H1 (cell line): Measurements from ENCODE around the gene TMPRSS4. TPM values are rescaled to one million over a fixed set of nuclear protein-coding genes. Genes with fewer than 3 reads are reported as not detected.

Experiments used
- CTCF ChIA-PET: fragments of 300-600 bp; sonication (Branson Sonifier 250); formaldehyde crosslinking; loops from one replicate; lab custom pipeline; 2021; ENCODE audit not compliant: partially characterized antibody; lab: Charles Lee
- POLR2A ChIA-PET: fragments of 300-600 bp; sonication (Branson Sonifier 250); formaldehyde crosslinking; loops from one replicate; lab custom pipeline; 2021; ENCODE audit warnings: inconsistent platforms; ENCODE audit not compliant: partially characterized antibody; lab: Charles Lee
- DNase-seq, 2 experiments: peaks; one replicate each; pipeline versions ENCODE4 v3.0.0 to v3.0.0-alpha.2; 2010 to 2022; ENCODE audit warnings: low spot score in 2 of 2, low read depth in 1 of 2, mixed read lengths in 1 of 2
- FAIRE-seq: peaks from 2 replicates; lab custom pipeline; 2011; peaks lifted over from hg19 to GRCh38; lab: Jason Lieb, UNC
- H2AFZ ChIP-seq: 2 replicates; pipeline ENCODE4 v1.8.1; 2012; ENCODE audit warnings: low read length, inconsistent platforms
- H2AK5ac ChIP-seq: 2 replicates; pipeline ENCODE4 v1.6.1; 2013; ENCODE audit warnings: low read depth, low read length
- H2BK120ac ChIP-seq: replicated peaks from 2 replicates; pipeline ENCODE3; 2013; ENCODE audit warnings: low read depth, low read length, inconsistent platforms
- H2BK12ac ChIP-seq: 2 replicates; pipeline ENCODE4 v1.6.1; 2013; ENCODE audit warnings: low read depth, low read length
- H2BK15ac ChIP-seq: 2 replicates; pipeline ENCODE4 v1.6.1; 2013; ENCODE audit warnings: low read length
- H2BK20ac ChIP-seq: 2 replicates; pipeline ENCODE4 v1.6.1; 2013; ENCODE audit warnings: low read length
- H2BK5ac ChIP-seq: 2 replicates; pipeline ENCODE4 v1.6.1; 2013; ENCODE audit warnings: low read depth, low read length
- H3K14ac ChIP-seq: 2 replicates; pipeline ENCODE4 v1.6.1; 2013; ENCODE audit warnings: inconsistent platforms; ENCODE audit not compliant: insufficient read length
- H3K18ac ChIP-seq: 2 replicates; pipeline ENCODE4 v1.6.1; 2013; ENCODE audit warnings: low read length; ENCODE audit errors: extremely low read depth
- H3K23ac ChIP-seq: 2 replicates; pipeline ENCODE4 v1.6.1; 2013; ENCODE audit warnings: inconsistent platforms; ENCODE audit not compliant: insufficient read length
- H3K23me2 ChIP-seq: 2 replicates; pipeline ENCODE4 v1.6.1; 2013; ENCODE audit warnings: low read depth, low read length
- H3K27ac ChIP-seq: 2 replicates; pipeline ENCODE4 v1.6.1; 2011; ENCODE audit warnings: low read depth, low read length, inconsistent platforms
- H3K27me3 ChIP-seq, 4 experiments: replicated peaks in 1 of 4; 1 replicate in 1 of 4; 2 replicates in 3 of 4; pipeline versions ENCODE4 v1.6.1 to v1.8.1; 2011 to 2013; ENCODE audit warnings: low read length in 3 of 4, mild to moderate bottlenecking in 3 of 4, inconsistent platforms in 2 of 4, mixed read lengths in 2 of 4, moderate library complexity in 1 of 4; ENCODE audit not compliant: control insufficient read depth in 3 of 4, insufficient read depth in 3 of 4; ENCODE audit errors: extremely low read depth in 1 of 4
- H3K36me3 ChIP-seq, 4 experiments: 2 replicates each; pipeline versions ENCODE4 v1.6.1 to v1.8.1; 2011 to 2013; ENCODE audit warnings: mild to moderate bottlenecking in 4 of 4, low read length in 3 of 4, moderate library complexity in 2 of 4, control low read depth in 1 of 4, inconsistent platforms in 1 of 4; ENCODE audit not compliant: insufficient read depth in 4 of 4, control insufficient read depth in 2 of 4
- H3K4ac ChIP-seq: replicated peaks from 2 replicates; pipeline ENCODE3; 2013; ENCODE audit warnings: low read length, low read depth, mixed read lengths, inconsistent platforms; ENCODE audit not compliant: insufficient read length
- H3K4me1 ChIP-seq, 4 experiments: replicated peaks in 1 of 4; 1 replicate in 1 of 4; 2 replicates in 3 of 4; pipeline versions ENCODE4 v1.6.1 to v1.8.1; 2011 to 2013; ENCODE audit warnings: low read length in 3 of 4, inconsistent platforms in 2 of 4, mixed read lengths in 1 of 4; ENCODE audit not compliant: insufficient read depth in 4 of 4, control insufficient read depth in 3 of 4
- H3K4me2 ChIP-seq, 2 experiments: 2 replicates each; pipeline versions ENCODE4 v1.6.1 to v1.8.1; 2011 to 2013; ENCODE audit warnings: low read depth in 2 of 2, low read length in 2 of 2, control low read depth in 1 of 2, inconsistent platforms in 1 of 2, mild to moderate bottlenecking in 1 of 2; ENCODE audit not compliant: insufficient read depth in 1 of 2
- H3K4me3 ChIP-seq, 4 experiments: fragments of 200-600, 300-600 bp in 1 of 4; sonication (generic), shearing (Covaris generic), sonication (Bioruptor Twin) in 1 of 4; 2 replicates each; pipeline versions ENCODE4 v1.5.1 to v1.8.1; 2011 to 2016; ENCODE audit warnings: low read length in 4 of 4, low read depth in 3 of 4, control low read depth in 2 of 4, inconsistent platforms in 2 of 4, mild to moderate bottlenecking in 2 of 4, mixed read lengths in 1 of 4, moderate library complexity in 1 of 4; ENCODE audit not compliant: insufficient read depth in 2 of 4; ENCODE audit errors: extremely low read depth in 1 of 4
- H3K56ac ChIP-seq: replicated peaks from 2 replicates; pipeline ENCODE3; 2013; ENCODE audit warnings: low read depth, mild to moderate bottlenecking, mixed read lengths, low read length, inconsistent platforms; ENCODE audit not compliant: insufficient read length
- H3K79me1 ChIP-seq: 2 replicates; pipeline ENCODE4 v1.6.1; 2013; ENCODE audit warnings: low read depth, low read length, control low read depth
- H3K79me2 ChIP-seq, 2 experiments: 2 replicates each; pipeline versions ENCODE4 v1.6.1 to v1.8.1; 2012 to 2013; ENCODE audit warnings: low read length in 2 of 2, mild to moderate bottlenecking in 2 of 2, inconsistent platforms in 1 of 2; ENCODE audit not compliant: insufficient read depth in 2 of 2, control insufficient read depth in 1 of 2
- H3K9ac ChIP-seq, 4 experiments: replicated peaks in 1 of 4; 1 replicate in 1 of 4; 2 replicates in 3 of 4; pipeline versions ENCODE4 v1.6.1 to v1.8.1; 2011 to 2013; ENCODE audit warnings: low read depth in 3 of 4, low read length in 3 of 4, control low read depth in 2 of 4, mild to moderate bottlenecking in 2 of 4, moderate library complexity in 2 of 4, inconsistent platforms in 1 of 4; ENCODE audit errors: extremely low read depth in 1 of 4
- H3K9me3 ChIP-seq, 2 experiments: 2 replicates each; pipeline versions ENCODE4 v1.6.1 to v1.8.1; 2012 to 2013; ENCODE audit warnings: mild to moderate bottlenecking in 2 of 2, moderate library complexity in 2 of 2, control low read depth in 1 of 2, inconsistent platforms in 1 of 2, low read depth in 1 of 2, low read length in 1 of 2, mixed read lengths in 1 of 2; ENCODE audit not compliant: insufficient read depth in 2 of 2
- H4K20me1 ChIP-seq, 2 experiments: replicated peaks in 1 of 2; 2 replicates each; pipeline versions ENCODE3 to v1.8.1; 2011 to 2013; ENCODE audit warnings: inconsistent platforms in 2 of 2, low read length in 2 of 2, mild to moderate bottlenecking in 1 of 2; ENCODE audit not compliant: insufficient read depth in 2 of 2, control insufficient read depth in 1 of 2
- H4K5ac ChIP-seq: 2 replicates; pipeline ENCODE4 v1.6.1; 2013; ENCODE audit warnings: low read length, low read depth, mixed read lengths, inconsistent platforms; ENCODE audit not compliant: insufficient read length
- H4K8ac ChIP-seq: 2 replicates; pipeline ENCODE4 v1.8.0; 2013; ENCODE audit warnings: mild to moderate bottlenecking, moderate library complexity, low read length, inconsistent platforms; ENCODE audit not compliant: insufficient read depth; ENCODE audit errors: extremely low read depth
- H4K91ac ChIP-seq: replicated peaks from 2 replicates; pipeline ENCODE3; 2013; ENCODE audit warnings: low read length, mixed read lengths, inconsistent platforms; ENCODE audit not compliant: insufficient read length
- BCL11A ChIP-seq, 2 experiments: IDR thresholded peaks; one replicate each; pipeline ENCODE4 v1.6.1; 2011; ENCODE audit warnings: low read depth in 2 of 2, low read length in 2 of 2, mild to moderate bottlenecking in 2 of 2
- JUND ChIP-seq: IDR thresholded peaks from 2 replicates; pipeline ENCODE4 v1.6.1; 2011; ENCODE audit warnings: mild to moderate bottlenecking, improper control_type of control experiment, low read length
- PHF8 ChIP-seq: fragments of 200-600 bp; sonication (generic); conservative IDR thresholded peaks from 2 replicates; pipeline ENCODE4 v1.7.1; 2012; ENCODE audit warnings: low read depth, mild to moderate bottlenecking, inconsistent platforms, low read length, moderate library complexity
- SAP30 ChIP-seq: fragments of 300-600 bp; sonication (generic); IDR thresholded peaks from 2 replicates; pipeline ENCODE4 v1.7.1; 2012; ENCODE audit warnings: low read length, moderate library complexity, mild to moderate bottlenecking, inconsistent platforms; ENCODE audit not compliant: insufficient read depth, insufficient replicate concordance
- TAF7 ChIP-seq: optimal IDR thresholded peaks from 2 replicates; pipeline ENCODE3; 2011; ENCODE audit warnings: low read depth, mild to moderate bottlenecking, inconsistent platforms, low read length, moderate library complexity, borderline replicate concordance
- TBP ChIP-seq: IDR thresholded peaks from 2 replicates; pipeline ENCODE4 v1.6.1; 2011; ENCODE audit warnings: low read depth, low read length, improper control_type of control experiment
- WGBS, 2 experiments: shearing (Covaris generic) in 1 of 2; methylation state at CpG; one replicate each; pipeline versions ENCODE4 v1.1.6 to v1.1.7; 2013 to 2015; ENCODE audit warnings: low lambda C conversion rate in 2 of 2, mixed read lengths in 2 of 2, inconsistent platforms in 1 of 2, low coverage in 1 of 2, missing lambda C conversion rate in 1 of 2; ENCODE audit not compliant: insufficient replicate concordance in 2 of 2, insufficient coverage in 1 of 2, insufficient read length in 1 of 2; ENCODE audit errors: extremely low coverage in 1 of 2, missing lambda C conversion rate in 1 of 2; 5-methylcytosine and 5-hydroxymethylcytosine counted together
- polyA plus RNA-seq, 7 experiments: library from polyadenylated mRNA; depleted of rRNA in 3 of 7; stranded (reverse) in 5 of 7; unstranded in 2 of 7; fragments of >200 nt in 5 of 7; fragments of 200-250 nt in 2 of 7; gene quantifications; 1 replicate in 5 of 7; 2 replicates in 1 of 7; 4 replicates in 1 of 7; pipeline versions ENCODE4 v1.2.1 to v1.2.3, GENCODE V29; 2011 to 2013; ENCODE audit warnings: missing spikeins in 2 of 7, mixed read lengths in 2 of 7
- total RNA-seq: library from RNA; stranded (reverse); fragmentation: NEBNext Ultra II Directional; extraction: Animal tissue kit (Norgen Biotek cat#: 25700); gene quantifications from 2 replicates; pipeline ENCODE4 v1.2.1, GENCODE V29; 2021

Gene TMPRSS4
- total and polyA plus RNA-seq, 2 of the 8 experiments (the other 6 are each of a cell fraction or from before 2014, with no cell fraction given): 0.11 to 0.58 TPM

DNA sequence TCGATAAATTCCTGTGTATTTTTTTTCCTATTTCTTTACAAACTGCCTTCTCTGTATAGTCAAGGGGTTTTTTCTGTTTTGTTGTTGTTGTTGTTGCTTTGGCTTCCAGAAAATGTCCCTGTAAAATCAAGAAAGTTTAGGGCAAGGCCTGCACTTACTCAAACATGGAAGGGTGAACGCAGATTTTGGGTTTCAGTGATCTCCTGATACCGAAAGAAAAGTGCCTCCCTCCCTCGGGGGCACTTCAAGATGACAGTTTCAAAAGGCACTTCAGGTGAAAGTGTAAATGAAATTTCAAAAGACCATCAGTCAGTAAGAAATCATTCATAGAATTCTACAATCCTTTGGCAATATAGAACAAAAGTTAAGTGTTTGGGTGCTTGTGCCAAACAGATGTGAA, 43.4 kb upstream of the TMPRSS4 start:
- H2BK20ac ChIP-seq: no peak overlapping the region
- H4K5ac ChIP-seq: no peak overlapping the region
- FAIRE-seq (no peak), DNase-seq (no peak)
- H3K9me3 ChIP-seq: no peaks in the 10 kb centered on the region
- H3K27ac ChIP-seq: no peak overlapping the region
- WGBS, 2 experiments: 95% methylated on average over 4 of the region's 4 CpGs; no CpG with 5 or more reads in 1 of the 2 experiments
- no peaks in the 10 kb centered on the region for H4K20me1 ChIP-seq
- H3K4me2 ChIP-seq: no peak overlapping the region
- H3K4me1 ChIP-seq: no peaks in the 10 kb centered on the region
- H4K8ac ChIP-seq: no peak overlapping the region
- no peaks in the 10 kb centered on the region for H3K36me3 ChIP-seq
- no peak overlapping the region for H4K91ac ChIP-seq
- no peak overlapping the region for H2BK15ac ChIP-seq
- H3K56ac ChIP-seq: no peak overlapping the region
- no peak overlapping the region for H2AK5ac ChIP-seq
- POLR2A ChIA-PET: no interaction called here
- no peaks in the 10 kb centered on the region for H3K23me2 ChIP-seq
- no peaks in the 10 kb centered on the region for H3K79me2 ChIP-seq
- no peak overlapping the region for H2BK12ac ChIP-seq
- no peak overlapping the region for H3K14ac ChIP-seq
- H3K79me1 ChIP-seq: no peaks in the 10 kb centered on the region
- no peak overlapping the region for H3K9ac ChIP-seq
- H3K18ac ChIP-seq: no peak overlapping the region
- no peak overlapping the region for H2AFZ ChIP-seq
- no peak overlapping the region for H3K4me3 ChIP-seq
- no peak overlapping the region for H2BK120ac ChIP-seq
- no peak overlapping the region for H3K23ac ChIP-seq
- no peak overlapping the region for H2BK5ac ChIP-seq
- CTCF ChIA-PET: interaction anchor here (1.0 kb wide), 1 partner anchor 8 kb away, joined by 3 read pairs; no protein-coding TSS in a partner anchor
- H3K27me3 ChIP-seq: no peaks in the 10 kb centered on the region
- no peak overlapping the region for H3K4ac ChIP-seq
- no peak for TF ChIP-seq BCL11A (IDR thresholded peaks at IDR 0.05; ENCODE audit: low read depth in 2 of 2, low read length in 2 of 2)
- no peak for TF ChIP-seq PHF8
- no peak for TF ChIP-seq TAF7
- no peak for TF ChIP-seq JUND
- no peak for TF ChIP-seq SAP30
- TF ChIP-seq TBP: no peak
